Measurements from ENCODE around the gene JARID2.

The JARID2 gene

DNA sequence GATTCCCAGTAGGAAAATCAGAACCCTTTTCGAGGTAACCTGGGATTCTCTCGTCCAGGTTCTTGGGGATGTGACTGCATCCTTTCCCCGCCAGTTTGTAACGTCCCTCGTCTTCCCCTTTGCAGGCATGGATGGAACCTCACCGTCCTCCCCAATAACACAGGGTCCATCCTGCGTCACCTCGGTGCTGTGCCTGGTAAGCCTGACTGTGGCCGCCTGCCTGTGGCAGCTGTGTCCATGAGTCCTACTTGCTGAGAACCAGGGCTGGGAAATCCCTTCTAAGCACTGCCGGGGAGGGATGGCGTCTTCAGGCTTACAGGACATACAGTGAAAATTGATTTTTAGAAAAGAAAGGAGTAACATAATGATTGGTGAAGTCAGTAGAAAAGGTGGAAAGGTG lies 261.4 kb downstream of the JARID2 start:
- TF ChIP-seq, protein P1, sequence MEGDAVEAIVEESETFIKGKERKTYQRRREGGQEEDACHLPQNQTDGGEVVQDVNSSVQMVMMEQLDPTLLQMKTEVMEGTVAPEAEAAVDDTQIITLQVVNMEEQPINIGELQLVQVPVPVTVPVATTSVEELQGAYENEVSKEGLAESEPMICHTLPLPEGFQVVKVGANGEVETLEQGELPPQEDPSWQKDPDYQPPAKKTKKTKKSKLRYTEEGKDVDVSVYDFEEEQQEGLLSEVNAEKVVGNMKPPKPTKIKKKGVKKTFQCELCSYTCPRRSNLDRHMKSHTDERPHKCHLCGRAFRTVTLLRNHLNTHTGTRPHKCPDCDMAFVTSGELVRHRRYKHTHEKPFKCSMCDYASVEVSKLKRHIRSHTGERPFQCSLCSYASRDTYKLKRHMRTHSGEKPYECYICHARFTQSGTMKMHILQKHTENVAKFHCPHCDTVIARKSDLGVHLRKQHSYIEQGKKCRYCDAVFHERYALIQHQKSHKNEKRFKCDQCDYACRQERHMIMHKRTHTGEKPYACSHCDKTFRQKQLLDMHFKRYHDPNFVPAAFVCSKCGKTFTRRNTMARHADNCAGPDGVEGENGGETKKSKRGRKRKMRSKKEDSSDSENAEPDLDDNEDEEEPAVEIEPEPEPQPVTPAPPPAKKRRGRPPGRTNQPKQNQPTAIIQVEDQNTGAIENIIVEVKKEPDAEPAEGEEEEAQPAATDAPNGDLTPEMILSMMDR (IDR thresholded peaks at IDR 0.05; ENCODE audit: extremely low read depth, insufficient read depth, missing control alignments): no peak
- in situ Hi-C loops (cut with MboI; ENCODE audit: low pct_unique_long_range_greater_than_20kb, low sequenced_read_pairs, unreplicated experiment): no loop called here
- no peak for DNase-seq (ENCODE audit: low spot score)

DNA sequence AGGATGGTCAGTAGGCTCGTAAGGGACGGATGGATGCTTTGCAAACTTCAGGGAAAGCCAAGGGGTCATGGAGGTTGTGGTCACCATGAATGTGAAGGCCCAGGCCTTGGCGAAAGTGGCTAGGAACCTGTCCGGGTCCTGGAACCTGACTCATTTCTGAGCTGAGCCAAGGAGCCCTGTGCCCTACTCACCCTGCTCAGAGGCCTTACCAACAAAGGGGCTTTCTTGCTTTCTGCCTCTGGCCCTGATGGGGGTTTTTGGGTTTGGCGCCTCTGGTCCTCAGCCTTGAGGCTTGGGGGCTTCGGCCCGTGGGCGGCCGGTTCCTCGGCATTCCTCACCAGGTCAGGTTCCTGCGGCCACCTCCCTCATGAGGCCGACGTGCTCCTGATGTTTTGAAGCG lies 261.9 kb downstream of the JARID2 start:
- in situ Hi-C loops (cut with MboI; ENCODE audit: low pct_unique_long_range_greater_than_20kb, low sequenced_read_pairs, unreplicated experiment): no loop called here
- TF ChIP-seq, protein P1 (IDR thresholded peaks at IDR 0.05; ENCODE audit: extremely low read depth, insufficient read depth, missing control alignments): no peak
- no peak for DNase-seq (ENCODE audit: low spot score)

DNA sequence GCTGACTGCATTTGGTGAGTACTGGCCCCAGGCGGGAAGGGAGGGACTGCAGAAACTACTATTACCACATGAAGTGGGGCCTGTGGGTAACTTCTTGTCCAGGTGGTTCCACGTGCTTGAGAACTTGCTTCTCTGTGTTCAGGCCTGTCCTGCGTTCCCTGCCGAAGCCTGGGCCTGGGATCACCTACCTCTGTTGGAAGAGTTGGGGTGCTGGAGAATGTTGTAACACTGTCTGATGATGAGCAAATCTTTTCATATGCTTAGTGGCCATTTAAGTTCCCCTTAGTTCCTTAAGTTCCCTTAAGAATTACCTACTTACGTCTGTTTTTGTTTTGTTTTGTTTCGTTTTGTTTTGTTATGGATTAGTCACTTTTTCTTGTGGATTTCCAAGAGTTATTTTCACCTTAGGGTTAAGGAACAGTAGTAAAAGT lies 262.6 kb downstream of the JARID2 start:
- in situ Hi-C loops (cut with MboI; ENCODE audit: low pct_unique_long_range_greater_than_20kb, low sequenced_read_pairs, unreplicated experiment): no loop called here
- DNase-seq (ENCODE audit: low spot score): no peak
- TF ChIP-seq, protein P1 (IDR thresholded peaks at IDR 0.05; ENCODE audit: extremely low read depth, insufficient read depth, missing control alignments): no peak

DNA sequence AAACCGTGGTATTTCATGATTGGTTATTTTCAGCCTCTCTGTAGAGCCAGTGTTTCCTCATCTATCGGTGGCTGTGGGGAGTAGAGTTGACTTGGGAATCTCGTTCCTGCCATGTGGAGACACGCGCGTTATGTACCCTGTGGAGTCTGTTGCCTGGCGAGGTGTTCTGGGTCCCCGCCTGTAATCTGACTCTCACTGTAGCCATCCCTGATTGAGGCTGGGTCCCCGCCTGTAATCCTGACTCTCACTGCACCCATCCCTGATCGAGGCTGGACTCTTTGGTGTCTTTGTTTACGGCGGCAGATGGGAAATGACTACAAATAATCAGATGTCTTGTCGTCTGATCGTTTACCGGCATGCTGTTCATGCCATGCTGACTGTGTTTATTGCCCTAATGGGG lies 263.1 kb downstream of the JARID2 start:
- in situ Hi-C loops (cut with MboI; ENCODE audit: low pct_unique_long_range_greater_than_20kb, low sequenced_read_pairs, unreplicated experiment): no loop called here
- TF ChIP-seq, protein P1 (IDR thresholded peaks at IDR 0.05; ENCODE audit: extremely low read depth, insufficient read depth, missing control alignments): no peak
- no peak for DNase-seq (ENCODE audit: low spot score)

DNA sequence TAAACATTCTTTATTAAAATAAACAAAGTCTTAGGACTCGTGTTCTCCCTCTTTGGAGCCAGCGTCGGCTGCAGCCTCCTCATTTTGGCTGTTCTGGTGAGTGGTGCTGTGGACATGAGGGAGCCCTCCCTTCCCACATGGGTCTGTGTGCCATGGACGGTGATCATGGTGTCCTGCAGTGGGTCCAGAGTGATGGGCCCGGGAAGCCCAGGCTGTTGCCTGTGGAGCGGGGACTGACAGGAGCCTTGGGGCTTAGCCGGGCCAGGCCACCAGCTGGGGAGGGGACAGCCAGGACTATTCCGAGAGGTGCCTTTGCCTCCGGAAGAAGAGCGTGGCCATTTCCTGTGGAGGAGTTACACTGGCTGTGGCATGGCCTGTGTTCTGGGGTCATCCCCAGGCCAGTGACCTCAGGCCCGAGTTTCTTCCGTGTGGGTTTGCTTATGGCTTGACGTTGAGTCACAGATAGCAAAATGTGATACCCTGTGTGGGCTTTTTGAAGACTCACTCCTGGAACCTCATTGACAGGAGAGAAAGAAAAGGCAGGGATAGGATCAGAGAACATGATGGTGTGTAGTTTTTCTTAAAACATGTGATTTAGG lies 263.6 kb downstream of the JARID2 start:
- DNase-seq (ENCODE audit: low spot score): no peak
- TF ChIP-seq, protein P1 (IDR thresholded peaks at IDR 0.05; ENCODE audit: extremely low read depth, insufficient read depth, missing control alignments): no peak
- in situ Hi-C loops (cut with MboI; ENCODE audit: low pct_unique_long_range_greater_than_20kb, low sequenced_read_pairs, unreplicated experiment): no loop called here

DNA sequence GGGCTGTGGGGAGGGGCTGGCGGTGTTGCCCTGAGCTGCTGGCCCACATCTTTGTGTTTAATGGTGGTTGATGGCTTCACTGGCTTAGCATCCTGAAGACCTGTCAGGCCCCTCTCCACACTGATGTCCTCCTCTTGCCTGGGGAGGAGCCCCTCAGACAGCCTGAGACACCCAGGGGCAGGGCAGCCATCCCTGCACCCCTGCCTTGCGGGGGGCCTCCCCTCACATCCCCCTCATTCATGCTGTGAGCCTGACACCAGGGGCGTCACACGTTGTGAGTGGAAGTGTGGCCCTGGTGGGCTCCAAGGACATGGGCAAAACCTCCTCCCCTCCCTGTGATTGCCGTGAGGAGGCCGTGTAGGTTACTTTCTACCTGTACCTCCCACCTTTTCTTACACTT lies 264.3 kb downstream of the JARID2 start:
- TF ChIP-seq, protein P1 (IDR thresholded peaks at IDR 0.05; ENCODE audit: extremely low read depth, insufficient read depth, missing control alignments): no peak
- in situ Hi-C loops (cut with MboI; ENCODE audit: low pct_unique_long_range_greater_than_20kb, low sequenced_read_pairs, unreplicated experiment): no loop called here
- no peak for DNase-seq (ENCODE audit: low spot score)
